ENCODE results near the gene TTN. TPM values are rescaled to one million over a fixed set of nuclear protein-coding genes. Genes with fewer than 3 reads are reported as not detected.
A peak's percentile ranks its signal among the peaks of the same experiment; 100 is the strongest.

The TTN gene
- total and polyA plus RNA-seq, 2 of the 8 experiments (the other 6 are each of a cell fraction or from before 2014, with no cell fraction given), result 0.30 to 9.7 TPM

DNA sequence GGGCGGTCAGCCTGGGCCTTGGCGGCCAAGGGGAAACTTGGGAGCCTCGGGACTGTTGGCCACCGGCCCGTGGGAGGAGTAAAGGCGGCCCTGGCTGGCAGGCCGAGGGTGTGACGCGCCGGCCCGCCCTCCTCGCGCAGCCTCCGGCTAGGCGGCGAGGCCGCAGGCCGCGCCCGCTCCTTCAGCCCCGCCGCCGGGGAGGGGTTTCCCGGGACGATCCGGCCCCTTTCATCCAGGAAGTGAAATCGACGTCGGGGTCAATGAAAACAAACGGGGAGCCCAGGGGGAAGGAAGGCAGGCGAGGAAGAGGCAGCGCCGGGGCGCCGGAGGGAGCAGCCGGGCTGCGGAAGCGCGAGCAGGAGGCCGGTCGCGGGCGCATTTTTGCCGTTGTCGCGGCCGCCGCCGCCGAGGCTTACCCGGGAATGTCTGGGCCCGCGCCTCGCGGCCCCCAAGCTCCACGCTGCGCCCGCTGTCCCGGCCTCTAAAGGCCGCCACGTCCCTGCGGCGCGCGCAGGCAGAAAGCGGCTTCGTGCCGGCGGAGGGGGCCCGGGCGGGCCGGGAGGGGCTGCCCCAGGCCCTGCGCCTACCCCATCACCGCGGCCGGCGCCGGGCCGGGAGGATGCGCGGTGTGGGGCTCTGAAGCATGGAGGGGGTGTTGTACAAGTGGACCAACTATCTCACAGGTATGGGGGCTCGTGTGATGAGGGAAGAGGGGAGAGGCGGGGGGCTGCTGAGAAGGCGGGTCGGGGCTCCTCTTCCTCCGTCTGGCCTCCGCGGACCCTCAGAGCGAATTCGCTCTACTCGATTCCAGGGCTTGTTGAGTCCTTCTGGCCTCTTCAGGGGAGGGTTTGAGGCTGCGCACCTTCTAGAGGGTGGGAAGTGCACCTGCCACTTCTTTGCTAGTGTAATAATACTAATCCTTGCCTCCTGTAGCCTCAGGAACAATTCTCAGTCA lies 326.7 kb downstream of the TTN start, which contains the start of gene PLEKHA3 (continued):
- no peak for TF ChIP-seq CBX8 (IDR thresholded peaks at IDR 0.05; ENCODE audit: borderline replicate concordance, low read depth, low read length)
- TF ChIP-seq SIRT6 (IDR thresholded peaks at IDR 0.05; ENCODE audit: low read length), result no peak
- TF ChIP-seq TBP (IDR thresholded peaks at IDR 0.05; ENCODE audit: low read depth, low read length), result peak; percentile 47; the same call in 1 of the 2 replicates
- TF ChIP-seq RAD21 (IDR thresholded peaks at IDR 0.05 in 1 of 2, conservative IDR thresholded peaks at IDR 0.05 in 1 of 2; ENCODE audit: low read depth in 2 of 2, low read length in 2 of 2), result no peak
- TF ChIP-seq SP1 (IDR thresholded peaks at IDR 0.05; ENCODE audit: low read depth, low read length), result no peak
- no peak for TF ChIP-seq SIX5 (IDR thresholded peaks at IDR 0.05; ENCODE audit: low read depth, low read length)
- no peak for TF ChIP-seq SRF (IDR thresholded peaks at IDR 0.05; ENCODE audit: low read depth, low read length)
- TF ChIP-seq SAP30 (IDR thresholded peaks at IDR 0.05; ENCODE audit: insufficient read depth, insufficient replicate concordance, low read length), result no peak
- TF ChIP-seq KDM1A (IDR thresholded peaks at IDR 0.05; ENCODE audit: borderline replicate concordance, low read length), result no peak
- TF ChIP-seq, protein P1, sequence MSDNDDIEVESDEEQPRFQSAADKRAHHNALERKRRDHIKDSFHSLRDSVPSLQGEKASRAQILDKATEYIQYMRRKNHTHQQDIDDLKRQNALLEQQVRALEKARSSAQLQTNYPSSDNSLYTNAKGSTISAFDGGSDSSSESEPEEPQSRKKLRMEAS (IDR thresholded peaks at IDR 0.05), result 0 out of 2 replicates have a peak, but pooled peaks have one; percentile 19
- TF ChIP-seq HDAC2 (IDR thresholded peaks at IDR 0.05; ENCODE audit: borderline replicate concordance in 1 of 2, low read depth in 2 of 2, low read length in 2 of 2), result no peak
- TF ChIP-seq TAF1 (IDR thresholded peaks at IDR 0.05; ENCODE audit: low read depth, low read length), result peak; percentile 48; the same call in 1 of the 2 replicates
- TF ChIP-seq, protein P2, sequence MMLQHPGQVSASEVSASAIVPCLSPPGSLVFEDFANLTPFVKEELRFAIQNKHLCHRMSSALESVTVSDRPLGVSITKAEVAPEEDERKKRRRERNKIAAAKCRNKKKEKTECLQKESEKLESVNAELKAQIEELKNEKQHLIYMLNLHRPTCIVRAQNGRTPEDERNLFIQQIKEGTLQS (IDR thresholded peaks at IDR 0.05; ENCODE audit: insufficient read depth, low read depth, low read length), result no peak
- TF ChIP-seq POLR2AphosphoS5 (IDR thresholded peaks at IDR 0.05; ENCODE audit: low read depth, low read length), result peak; percentile 27; the same call in 1 of the 2 replicates
- no peak for TF ChIP-seq JUN (IDR thresholded peaks at IDR 0.05; ENCODE audit: low read depth, low read length)
- TF ChIP-seq, protein P3, sequence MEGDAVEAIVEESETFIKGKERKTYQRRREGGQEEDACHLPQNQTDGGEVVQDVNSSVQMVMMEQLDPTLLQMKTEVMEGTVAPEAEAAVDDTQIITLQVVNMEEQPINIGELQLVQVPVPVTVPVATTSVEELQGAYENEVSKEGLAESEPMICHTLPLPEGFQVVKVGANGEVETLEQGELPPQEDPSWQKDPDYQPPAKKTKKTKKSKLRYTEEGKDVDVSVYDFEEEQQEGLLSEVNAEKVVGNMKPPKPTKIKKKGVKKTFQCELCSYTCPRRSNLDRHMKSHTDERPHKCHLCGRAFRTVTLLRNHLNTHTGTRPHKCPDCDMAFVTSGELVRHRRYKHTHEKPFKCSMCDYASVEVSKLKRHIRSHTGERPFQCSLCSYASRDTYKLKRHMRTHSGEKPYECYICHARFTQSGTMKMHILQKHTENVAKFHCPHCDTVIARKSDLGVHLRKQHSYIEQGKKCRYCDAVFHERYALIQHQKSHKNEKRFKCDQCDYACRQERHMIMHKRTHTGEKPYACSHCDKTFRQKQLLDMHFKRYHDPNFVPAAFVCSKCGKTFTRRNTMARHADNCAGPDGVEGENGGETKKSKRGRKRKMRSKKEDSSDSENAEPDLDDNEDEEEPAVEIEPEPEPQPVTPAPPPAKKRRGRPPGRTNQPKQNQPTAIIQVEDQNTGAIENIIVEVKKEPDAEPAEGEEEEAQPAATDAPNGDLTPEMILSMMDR (IDR thresholded peaks at IDR 0.05; ENCODE audit: control extremely low read depth in 1 of 3, insufficient read depth in 1 of 3, low read depth in 1 of 3, low read length in 3 of 3), result no peak
- TF ChIP-seq JUND (IDR thresholded peaks at IDR 0.05; ENCODE audit: low read length), result no peak
- TF ChIP-seq SP4 (IDR thresholded peaks at IDR 0.05; ENCODE audit: low read length), result no peak
- TF ChIP-seq CHD1 (IDR thresholded peaks at IDR 0.05; ENCODE audit: low read depth, low read length), result no peak
- 0 out of 2 replicates have a peak, but pooled peaks have one; percentile 4 for TF ChIP-seq TCF12 (IDR thresholded peaks at IDR 0.05; ENCODE audit: low read depth, low read length)

All from H1 (cell line).